Peyer's patch (tissue), 4 donors: ENCODE results near the gene SRSF9. TPM values are rescaled to one million over a fixed set of nuclear protein-coding genes. Genes with fewer than 3 reads are reported as not detected.

Experiments
- DNase-seq, 3 donors: peaks; one replicate each; pipeline ENCODE4 v3.0.0-alpha.2; 2017 to 2019
- H3K27ac ChIP-seq, 4 donors: fragments of 200-600 bp; sonication (generic); one replicate each; pipeline ENCODE4 v1.5.1; 2016 to 2019
- H3K27me3 ChIP-seq, 2 donors: fragments of 200-600 bp; sonication (generic); one replicate each; pipeline ENCODE4 v1.5.1; 2019
- H3K36me3 ChIP-seq, 3 donors: fragments of 200-600 bp; sonication (generic); one replicate each; pipeline ENCODE4 v1.5.1; 2016 to 2019
- H3K4me1 ChIP-seq, 4 donors: fragments of 200-600 bp; sonication (generic); one replicate each; pipeline ENCODE4 v1.5.1; 2016 to 2019
- H3K4me3 ChIP-seq, 4 donors: fragments of 200-600 bp; sonication (generic); 1 replicate in 3 of 4; 2 replicates in 1 of 4; pipeline ENCODE4 v1.5.1; 2016 to 2019; ENCODE audit warnings: mild to moderate bottlenecking in 1 of 4
- H3K9me3 ChIP-seq, 4 donors: fragments of 200-600 bp; sonication (generic); one replicate each; pipeline ENCODE4 v1.5.1; 2016 to 2019; ENCODE audit warnings: mild to moderate bottlenecking in 1 of 4
- POLR2A ChIP-seq, 2 donors: fragments of 450-650 bp; IDR thresholded peaks; one replicate each; pipeline ENCODE4 v1.5.1; 2017; ENCODE audit warnings: antibody characterized with exemption in 2 of 2, mild to moderate bottlenecking in 2 of 2, moderate library complexity in 2 of 2
- total RNA-seq, 4 donors: library from RNA; depleted of rRNA; stranded (reverse); fragments of >200 nt; gene quantifications; one replicate each; pipeline ENCODE4 v1.1.0, GENCODE V29; 2016
- TF ChIP-seq, protein P1 (sequence below), 6 experiments: fragments of 450-650 bp in 4 of 6; fragments of 200-600 bp in 2 of 6; sonication (generic) in 1 of 6; IDR thresholded peaks; one replicate each; pipeline ENCODE4 v1.5.1; 2017 to 2019; ENCODE audit warnings: antibody characterized with exemption in 6 of 6, mild to moderate bottlenecking in 3 of 6, moderate library complexity in 1 of 6

The SRSF9 gene
- total RNA-seq, 4 donors from 2014 or later = 59.9 to 144 (median 78.1) TPM

DNA sequence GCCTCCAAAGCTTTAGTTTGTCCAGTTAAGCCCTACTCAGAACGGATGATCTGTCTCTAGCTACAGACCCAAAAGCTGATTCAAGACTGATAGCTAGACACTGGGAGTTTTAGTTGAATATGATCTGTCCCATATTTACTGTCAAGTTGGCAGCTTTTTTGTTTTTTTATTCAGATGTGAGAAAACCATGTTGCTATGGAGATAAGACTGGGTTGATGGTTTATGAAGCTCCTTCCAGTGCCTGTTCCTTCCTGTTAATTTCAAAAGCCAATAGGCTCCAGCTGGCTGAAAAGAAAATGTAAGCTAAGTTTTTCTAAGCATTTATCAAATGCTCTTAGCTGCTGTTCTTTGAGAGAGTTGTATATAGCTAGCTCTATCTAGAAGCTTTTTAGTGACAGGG, 31.0 kb upstream of the SRSF9 start:
- Histone ChIP-seq H3K4me1 (peaks cover 0 to 14% (median 5%) of the 10 kb centered on the region in 4 donors), H3K27ac (no peak overlapping the region), H3K36me3 (peaks cover 0 to 34% (median 0%) of the 10 kb centered on the region in 3 donors), H3K4me3 (no peak overlapping the region), H3K9me3 (no peaks in the 10 kb centered on the region), H3K27me3 (no peaks in the 10 kb centered on the region)
- TF ChIP-seq POLR2A (IDR thresholded peaks at IDR 0.05) = no peak
- TF ChIP-seq, protein P1, sequence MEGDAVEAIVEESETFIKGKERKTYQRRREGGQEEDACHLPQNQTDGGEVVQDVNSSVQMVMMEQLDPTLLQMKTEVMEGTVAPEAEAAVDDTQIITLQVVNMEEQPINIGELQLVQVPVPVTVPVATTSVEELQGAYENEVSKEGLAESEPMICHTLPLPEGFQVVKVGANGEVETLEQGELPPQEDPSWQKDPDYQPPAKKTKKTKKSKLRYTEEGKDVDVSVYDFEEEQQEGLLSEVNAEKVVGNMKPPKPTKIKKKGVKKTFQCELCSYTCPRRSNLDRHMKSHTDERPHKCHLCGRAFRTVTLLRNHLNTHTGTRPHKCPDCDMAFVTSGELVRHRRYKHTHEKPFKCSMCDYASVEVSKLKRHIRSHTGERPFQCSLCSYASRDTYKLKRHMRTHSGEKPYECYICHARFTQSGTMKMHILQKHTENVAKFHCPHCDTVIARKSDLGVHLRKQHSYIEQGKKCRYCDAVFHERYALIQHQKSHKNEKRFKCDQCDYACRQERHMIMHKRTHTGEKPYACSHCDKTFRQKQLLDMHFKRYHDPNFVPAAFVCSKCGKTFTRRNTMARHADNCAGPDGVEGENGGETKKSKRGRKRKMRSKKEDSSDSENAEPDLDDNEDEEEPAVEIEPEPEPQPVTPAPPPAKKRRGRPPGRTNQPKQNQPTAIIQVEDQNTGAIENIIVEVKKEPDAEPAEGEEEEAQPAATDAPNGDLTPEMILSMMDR (IDR thresholded peaks at IDR 0.05) = no peak
- no peak for DNase-seq

DNA sequence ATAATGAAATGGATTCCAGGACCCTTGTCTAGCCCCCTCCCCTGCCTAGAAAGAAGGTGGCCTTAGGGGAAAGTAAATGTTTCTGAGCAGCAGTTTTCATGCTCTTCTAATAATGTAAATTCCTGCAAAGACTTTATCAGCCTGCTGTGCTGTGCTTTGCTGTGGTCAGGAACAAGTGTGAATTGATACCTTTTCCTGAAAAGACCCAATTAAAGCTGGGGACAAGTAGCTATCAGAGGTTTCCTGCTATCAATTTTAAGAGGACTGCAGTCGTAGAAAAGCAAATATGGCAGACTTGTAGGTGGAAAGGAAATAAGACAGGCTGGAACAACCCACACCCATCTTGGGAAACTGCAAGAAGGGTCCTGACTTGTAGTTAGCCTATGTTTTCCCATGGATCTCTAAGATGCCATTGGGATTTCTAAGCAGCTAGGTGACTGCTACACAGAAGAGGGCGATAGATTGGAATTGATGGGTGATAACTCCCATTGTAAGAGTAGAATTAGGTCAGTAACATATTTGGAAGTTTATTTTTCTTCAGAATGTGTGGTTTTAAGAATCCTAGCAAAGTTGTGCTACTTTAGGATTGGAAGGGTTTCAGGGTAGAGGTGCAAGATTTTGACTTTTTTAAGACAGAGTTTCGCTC, 29.4 kb upstream of the SRSF9 start:
- peaks cover 0 to 32% (median 0%) of the 10 kb centered on the region in 3 donors for H3K36me3 ChIP-seq
- H3K27ac ChIP-seq = no peak overlapping the region
- no peak for DNase-seq
- no peaks in the 10 kb centered on the region for H3K9me3 ChIP-seq
- H3K4me3 ChIP-seq = no peak overlapping the region
- H3K27me3 ChIP-seq = no peaks in the 10 kb centered on the region
- TF ChIP-seq, protein P1 (IDR thresholded peaks at IDR 0.05) = no peak
- no peak for TF ChIP-seq POLR2A (IDR thresholded peaks at IDR 0.05)
- peaks cover 0 to 15% (median 7%) of the 10 kb centered on the region in 4 donors for H3K4me1 ChIP-seq

DNA sequence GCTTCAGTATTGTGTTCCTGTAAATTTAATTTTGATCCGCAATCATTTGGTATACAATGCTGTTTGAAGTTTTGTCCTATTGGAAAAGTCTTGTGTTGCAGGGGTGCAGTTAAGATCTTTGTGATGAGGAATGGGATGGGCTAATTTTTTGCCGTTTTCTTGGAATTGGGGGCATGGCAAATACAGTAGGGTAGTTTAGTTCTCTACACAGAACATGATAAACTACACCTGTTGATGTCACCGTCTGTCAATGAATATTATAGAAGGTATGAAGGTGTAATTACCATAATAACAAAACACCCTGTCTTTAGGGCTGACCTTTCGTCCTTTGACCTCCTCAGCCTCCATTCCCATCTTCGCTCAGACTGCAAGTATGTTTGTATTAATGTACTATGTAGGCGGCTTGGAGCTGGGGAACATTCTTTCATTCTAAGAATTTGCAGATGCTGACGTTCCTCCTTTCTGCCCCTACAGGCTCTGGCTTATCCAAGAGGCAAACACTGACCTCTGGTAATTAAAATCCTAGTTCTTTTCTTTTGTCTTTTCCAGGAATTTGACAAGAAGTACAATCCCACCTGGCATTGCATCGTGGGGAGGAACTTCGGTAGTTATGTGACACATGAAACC, 28.1 kb upstream of the SRSF9 start:
- DNase-seq = peak in 1 of 3 donors; percentile 57
- Histone ChIP-seq H3K9me3 (no peaks in the 10 kb centered on the region), H3K27ac (peak overlapping the region in 3 of 4 donors; percentile 87 to 88 (median 88)), H3K27me3 (no peaks in the 10 kb centered on the region), H3K36me3 (peaks cover 0 to 18% (median 0%) of the 10 kb centered on the region in 3 donors), H3K4me1 (peaks cover 0 to 15% (median 7%) of the 10 kb centered on the region in 4 donors), H3K4me3 (peak overlapping the region; percentile 70 to 95 (median 90))
- TF ChIP-seq, protein P1 (IDR thresholded peaks at IDR 0.05) = peak in 3 of 6 experiments; percentile 1 to 5 (median 4)
- TF ChIP-seq POLR2A (IDR thresholded peaks at IDR 0.05) = no peak

DNA sequence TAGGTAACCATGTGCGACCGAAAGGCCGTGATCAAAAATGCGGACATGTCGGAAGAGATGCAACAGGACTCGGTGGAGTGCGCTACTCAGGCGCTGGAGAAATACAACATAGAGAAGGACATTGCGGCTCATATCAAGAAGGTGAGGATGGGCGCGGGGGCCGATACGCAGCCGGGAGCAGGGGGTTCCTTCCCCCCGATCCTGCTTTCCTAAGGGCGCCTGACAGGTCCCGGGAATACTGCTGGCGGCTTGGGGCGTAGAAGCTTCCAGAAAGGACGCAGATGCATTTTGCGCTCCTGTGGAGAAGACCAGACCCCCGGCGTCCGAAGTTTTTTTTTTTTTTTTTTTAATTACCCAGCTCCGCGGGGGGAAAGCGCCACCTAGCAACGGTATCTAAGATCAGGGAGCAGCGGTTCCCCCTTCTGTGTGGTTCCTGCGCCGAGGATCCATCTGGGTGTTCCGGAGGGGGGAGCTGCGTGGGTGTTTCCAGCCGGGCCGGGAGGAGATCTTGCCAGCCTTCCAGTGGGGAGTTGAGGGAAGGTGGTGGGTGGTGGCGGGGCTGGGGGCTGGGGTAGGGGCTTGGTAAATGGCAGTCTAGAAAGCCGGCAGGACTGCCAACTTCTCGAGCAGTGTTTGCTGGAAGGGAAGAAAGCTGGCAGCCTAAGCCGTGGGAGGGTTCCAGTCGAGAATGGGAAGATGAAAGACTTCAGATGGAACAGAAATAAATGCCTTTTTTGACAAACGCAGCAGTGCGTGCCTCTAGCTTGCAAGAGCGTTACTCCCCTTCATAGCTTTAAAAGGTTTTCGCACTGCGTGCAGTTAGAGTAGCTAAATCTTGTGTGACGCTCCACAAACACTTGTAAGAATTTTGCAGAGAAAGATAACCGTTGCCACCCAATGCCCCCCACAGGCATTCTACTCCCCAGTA, 27.1 kb upstream of the SRSF9 start:
- peak overlapping the region; percentile 84 to 88 (median 88) for H3K27ac ChIP-seq
- DNase-seq = peak; percentile 71 to 80 (median 71)
- H3K4me1 ChIP-seq = peaks cover 0 to 15% (median 7%) of the 10 kb centered on the region in 4 donors
- H3K27me3 ChIP-seq = no peaks in the 10 kb centered on the region
- peaks cover 0 to 17% (median 0%) of the 10 kb centered on the region in 3 donors for H3K36me3 ChIP-seq
- no peaks in the 10 kb centered on the region for H3K9me3 ChIP-seq
- H3K4me3 ChIP-seq = peak overlapping the region; percentile 70 to 95 (median 90)
- TF ChIP-seq POLR2A (IDR thresholded peaks at IDR 0.05) = no peak
- TF ChIP-seq, protein P1 (IDR thresholded peaks at IDR 0.05) = no peak

DNA sequence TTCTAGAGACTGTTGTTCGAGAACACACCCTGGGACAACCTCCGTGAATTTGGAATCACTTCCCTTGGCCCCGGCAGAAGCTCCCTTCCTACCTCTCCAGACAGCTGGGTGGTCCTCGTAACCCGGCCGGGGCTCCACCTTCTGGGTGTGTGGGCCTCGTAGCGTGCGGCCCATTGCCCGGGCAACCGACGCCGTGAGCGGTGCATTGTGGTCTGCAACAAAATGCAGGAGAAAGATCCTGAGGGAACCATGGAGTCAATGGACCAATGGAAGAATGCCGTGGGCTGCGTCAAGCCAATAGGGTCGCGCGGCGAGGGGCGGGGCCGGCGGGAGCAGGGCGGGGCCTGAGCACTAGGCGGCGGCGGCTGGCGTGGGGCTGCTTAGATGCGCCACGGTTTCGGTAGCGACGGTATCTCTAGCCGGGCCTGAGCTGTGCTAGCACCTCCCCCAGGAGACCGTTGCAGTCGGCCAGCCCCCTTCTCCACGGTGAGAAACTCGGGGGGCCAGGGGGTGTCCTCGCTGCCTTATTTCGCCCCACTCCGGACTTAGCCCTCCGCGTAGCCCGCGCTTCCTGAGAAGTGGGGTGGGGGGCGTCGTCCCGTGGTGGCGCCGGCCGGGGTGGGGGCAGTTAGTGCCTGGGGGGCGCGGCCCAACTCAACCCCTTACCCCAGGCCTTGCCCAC, 26.3 kb upstream of the SRSF9 start, which contains the start of gene DYNLL1:
DYNLL1 (plus strand) TSS at position 383 of the 682 bp plus-strand sequence. CDS start 309 bp downstream, outside the sequence.
- no peaks in the 10 kb centered on the region for H3K27me3 ChIP-seq
- peak within 1 kb of the TSS; percentile 84 to 88 (median 88) for H3K27ac ChIP-seq
- H3K9me3 ChIP-seq = no peaks in the 10 kb centered on the region
- peak; percentile 80 to 86 for TF ChIP-seq POLR2A (IDR thresholded peaks at IDR 0.05)
- TF ChIP-seq, protein P1 (IDR thresholded peaks at IDR 0.05) = peak in 3 of 6 experiments; percentile 18 to 25 (median 22)
- H3K36me3 ChIP-seq = peaks cover 0 to 17% (median 0%) of the 10 kb centered on the region in 3 donors
- H3K4me3 ChIP-seq = peak within 1 kb of the TSS; percentile 70 to 95 (median 90)
- DNase-seq = peak; percentile 97 to 98 (median 98)
- peaks cover 0 to 15% (median 7%) of the 10 kb centered on the region in 4 donors for H3K4me1 ChIP-seq
